GM23248 (cell line): Measurements from ENCODE around the gene TRIM17. TPM values are rescaled to one million over a fixed set of nuclear protein-coding genes. Genes with fewer than 3 reads are reported as not detected.

Source experiments
- DNase-seq: peaks from one replicate; pipeline ENCODE4 v3.0.0-alpha.2; 2015
- H2AFZ ChIP-seq: fragments of 200-600 bp; sonication (generic); 2 replicates; pipeline ENCODE4 v1.6.1; 2016; ENCODE audit warnings: antibody characterized with exemption
- H3F3A ChIP-seq: fragments of 200-600 bp; sonication (generic); 2 replicates; pipeline ENCODE4 v1.6.1; 2016; ENCODE audit warnings: mild to moderate bottlenecking, antibody characterized with exemption, mixed run types; ENCODE audit not compliant: insufficient read depth
- H3K27ac ChIP-seq: fragments of 200-600 bp; sonication (generic); 2 replicates; pipeline ENCODE4 v1.5.1; 2016; ENCODE audit warnings: mild to moderate bottlenecking
- H3K27me3 ChIP-seq: fragments of 200-600 bp; sonication (generic); replicated peaks from 2 replicates; pipeline ENCODE4 v1.6.1; 2016; ENCODE audit warnings: mild to moderate bottlenecking; ENCODE audit not compliant: insufficient read depth
- H3K36me3 ChIP-seq: fragments of 200-600 bp; sonication (generic); 2 replicates; pipeline ENCODE4 v1.6.1; 2016; ENCODE audit warnings: low read depth, mild to moderate bottlenecking
- H3K4me1 ChIP-seq: fragments of 200-600 bp; sonication (generic); 2 replicates; pipeline ENCODE4 v1.6.1; 2016; ENCODE audit warnings: mild to moderate bottlenecking; ENCODE audit not compliant: insufficient read depth
- H3K4me2 ChIP-seq: fragments of 200-600 bp; sonication (generic); one replicate; pipeline ENCODE4 v1.6.1; 2016; ENCODE audit warnings: mild to moderate bottlenecking; ENCODE audit not compliant: unreplicated experiment
- H3K4me3 ChIP-seq: fragments of 200-600 bp; sonication (generic); 2 replicates; pipeline ENCODE4 v1.5.1; 2016; ENCODE audit warnings: mild to moderate bottlenecking
- H3K79me2 ChIP-seq: fragments of 200-600 bp; sonication (generic); 2 replicates; pipeline ENCODE4 v1.6.1; 2016; ENCODE audit warnings: mild to moderate bottlenecking; ENCODE audit not compliant: insufficient read depth
- H3K9ac ChIP-seq: fragments of 200-600 bp; sonication (generic); 2 replicates; pipeline ENCODE4 v1.6.1; 2016; ENCODE audit warnings: mild to moderate bottlenecking
- H3K9me2 ChIP-seq: fragments of 200-600 bp; sonication (generic); 2 replicates; pipeline ENCODE4 v1.6.1; 2016; ENCODE audit warnings: mixed run types, mild to moderate bottlenecking, moderate library complexity; ENCODE audit not compliant: insufficient read depth
- H3K9me3 ChIP-seq: fragments of 200-600 bp; sonication (generic); one replicate; pipeline ENCODE4 v1.6.1; 2017; ENCODE audit warnings: low read depth
- H4K20me1 ChIP-seq: fragments of 200-600 bp; sonication (generic); 2 replicates; pipeline ENCODE4 v1.6.0; 2016; ENCODE audit not compliant: insufficient read depth
- EZH2 ChIP-seq: fragments of 200-600 bp; sonication (generic); IDR thresholded peaks from 2 replicates; pipeline ENCODE4 v1.6.1; 2018; ENCODE audit warnings: antibody characterized with exemption, mild to moderate bottlenecking; ENCODE audit not compliant: insufficient read depth, poor library complexity, severe bottlenecking
- EZH2phosphoT487 ChIP-seq: fragments of 200-600 bp; sonication (generic); IDR thresholded peaks from 2 replicates; pipeline ENCODE4 v1.6.1; 2018; ENCODE audit warnings: antibody characterized with exemption, moderate library complexity, mild to moderate bottlenecking, low read depth; ENCODE audit not compliant: insufficient read depth
- WGBS, 2 experiments: methylation state at CpG; one replicate each; pipeline ENCODE4 v1.1.6; 2015 to 2017; ENCODE audit warnings: low lambda C conversion rate in 2 of 2, low coverage in 1 of 2; ENCODE audit errors: missing lambda C conversion rate in 2 of 2; 5-methylcytosine and 5-hydroxymethylcytosine counted together
- in situ Hi-C: fragments of 300-500 bp; cut with MboI; formaldehyde crosslinking; loops from 2 replicates; pipeline ENCODE4 v1.15.0; 2020
- polyA plus RNA-seq: library from polyadenylated mRNA; unstranded; fragments of >200 nt; fragmentation: Nextera tagmentation; extraction: Ambion mirVana; gene quantifications from 2 replicates; pipeline ENCODE4 v1.2.1, GENCODE V29; 2016
- total RNA-seq: library from RNA; depleted of rRNA; stranded (reverse); fragments of >200 nt; shearing (Covaris generic); gene quantifications from 2 replicates; pipeline ENCODE4 v1.2.3, GENCODE V29; 2014

Gene TRIM17
- total and polyA plus RNA-seq, 2 experiments from 2014 or later = 0.26 TPM; not detected in 1

GRCh38 chr1:228445843-228446650, 29.4 kb upstream of the TRIM17 start:
- peak overlapping the region; percentile 59 for H2AFZ ChIP-seq
- no peaks in the 10 kb centered on the region for H3K36me3 ChIP-seq
- in situ Hi-C loops = no loop called here
- H3K9me2 ChIP-seq = no peaks in the 10 kb centered on the region
- H3K27me3 ChIP-seq = peaks cover 64% of the 10 kb centered on the region
- H3K27ac ChIP-seq = no peak overlapping the region
- peak overlapping the region; percentile 64 for H3K4me2 ChIP-seq
- peak overlapping the region; percentile 35; the same call in 1 of the 2 replicates for H3K9ac ChIP-seq
- H3K4me1 ChIP-seq = no peaks in the 10 kb centered on the region
- TF ChIP-seq EZH2phosphoT487 = no peak
- TF ChIP-seq EZH2 = peak; percentile 82
- DNase-seq = peak; percentile 70
- H3F3A ChIP-seq = no peaks in the 10 kb centered on the region
- H3K9me3 ChIP-seq = no peaks in the 10 kb centered on the region
- no peaks in the 10 kb centered on the region for H3K79me2 ChIP-seq
- H4K20me1 ChIP-seq = no peaks in the 10 kb centered on the region
- peak overlapping the region; percentile 49 for H3K4me3 ChIP-seq
- 7 to 8% methylated on average over 41 to 51 of the region's 51 CpGs for WGBS, 2 experiments

DNA sequence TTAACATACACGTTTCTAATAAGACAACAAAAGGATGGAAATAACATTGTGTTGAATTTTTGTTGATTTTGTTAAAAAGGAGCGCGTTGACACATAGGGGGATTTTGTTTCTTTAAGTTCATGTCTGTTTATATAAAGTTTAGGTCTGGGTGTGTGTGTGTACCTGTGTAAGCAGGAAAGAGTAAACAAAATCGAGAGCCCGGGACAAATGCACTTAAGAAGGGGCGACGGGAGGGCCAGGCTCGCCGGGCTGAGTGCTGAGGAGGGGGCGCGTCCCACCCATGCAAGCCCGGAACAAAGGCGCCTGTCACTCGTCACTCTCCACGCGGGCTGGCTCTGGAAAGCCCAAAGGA, 28.8 kb upstream of the TRIM17 start:
- H3K4me3 ChIP-seq = peak overlapping the region; percentile 49
- H3K4me2 ChIP-seq = peak overlapping the region; percentile 64
- no peak for DNase-seq
- peak overlapping the region; percentile 35; the same call in 1 of the 2 replicates for H3K9ac ChIP-seq
- H4K20me1 ChIP-seq = no peaks in the 10 kb centered on the region
- 6 to 7% methylated on average over 16 of the region's 16 CpGs for WGBS, 2 experiments
- no peaks in the 10 kb centered on the region for H3K36me3 ChIP-seq
- no peaks in the 10 kb centered on the region for H3K79me2 ChIP-seq
- no peaks in the 10 kb centered on the region for H3K4me1 ChIP-seq
- peak overlapping the region; percentile 59 for H2AFZ ChIP-seq
- H3F3A ChIP-seq = no peaks in the 10 kb centered on the region
- no peak overlapping the region for H3K27ac ChIP-seq
- H3K27me3 ChIP-seq = peaks cover 69% of the 10 kb centered on the region
- no peaks in the 10 kb centered on the region for H3K9me3 ChIP-seq
- in situ Hi-C loops = no loop called here
- TF ChIP-seq EZH2 (no peak), EZH2phosphoT487 (no peak)
- H3K9me2 ChIP-seq = no peaks in the 10 kb centered on the region

- in situ Hi-C loops = no loop called here
- Histone ChIP-seq H3K9me2 (no peaks in the 10 kb centered on the region), H3K9ac (no peak overlapping the region), H3F3A (no peaks in the 10 kb centered on the region), H3K4me3 (no peak overlapping the region), H4K20me1 (no peaks in the 10 kb centered on the region), H3K4me1 (no peaks in the 10 kb centered on the region), H3K36me3 (no peaks in the 10 kb centered on the region), H3K4me2 (no peak overlapping the region), H3K27me3 (peaks cover 71% of the 10 kb centered on the region), H2AFZ (no peak overlapping the region), H3K79me2 (no peaks in the 10 kb centered on the region), H3K27ac (no peak overlapping the region), H3K9me3 (no peaks in the 10 kb centered on the region)
- no peak for DNase-seq
- no peak for TF ChIP-seq EZH2phosphoT487
- no peak for TF ChIP-seq EZH2
These were observed 26.7 kb upstream of the TRIM17 start for GRCh38 chr1:228443395-228443794.

GRCh38 chr1:228440761-228441500, 24.3 kb upstream of the TRIM17 start:
- H4K20me1 ChIP-seq = no peaks in the 10 kb centered on the region
- no peaks in the 10 kb centered on the region for H3F3A ChIP-seq
- H3K4me3 ChIP-seq = no peak overlapping the region
- TF ChIP-seq EZH2phosphoT487 (no peak), EZH2 (no peak)
- no peak for DNase-seq
- no peaks in the 10 kb centered on the region for H3K36me3 ChIP-seq
- 67 to 70% methylated on average over 9 of the region's 9 CpGs for WGBS, 2 experiments
- no peak overlapping the region for H3K4me2 ChIP-seq
- H3K9me2 ChIP-seq = no peaks in the 10 kb centered on the region
- H3K27me3 ChIP-seq = peaks cover 61% of the 10 kb centered on the region
- H3K79me2 ChIP-seq = no peaks in the 10 kb centered on the region
- H3K9me3 ChIP-seq = no peaks in the 10 kb centered on the region
- no peak overlapping the region for H2AFZ ChIP-seq
- H3K27ac ChIP-seq = no peak overlapping the region
- in situ Hi-C loops = no loop called here
- H3K9ac ChIP-seq = no peak overlapping the region
- no peaks in the 10 kb centered on the region for H3K4me1 ChIP-seq
